Calu3 (cell line): ENCODE data around the gene IDNK. TPM values are rescaled to one million over a fixed set of nuclear protein-coding genes. Genes with fewer than 3 reads are reported as not detected.

Experiments used
- BruUV-seq: library from RNA; stranded (reverse); fragments of 400-500 nt; replicated peaks from 2 replicates; lab custom pipeline; 2021; lab: Mats Ljungman, UMichigan
- CTCF ChIA-PET: fragments of 300-600 bp; sonication (Branson Sonifier 250); formaldehyde crosslinking; loops from one replicate; lab custom pipeline; 2022; ENCODE audit warnings: antibody characterized with exemption; lab: Charles Lee
- DNase-seq: peaks from one replicate; pipeline ENCODE4 v3.0.0; 2022
- H3K27ac Mint-ChIP-seq: one replicate; pipeline ENCODE4 v1.8.0; 2022; ENCODE audit warnings: mixed read lengths; ENCODE audit not compliant: unreplicated experiment
- H3K27me3 Mint-ChIP-seq: one replicate; pipeline ENCODE4 v1.8.0; 2022; ENCODE audit warnings: mixed read lengths; ENCODE audit not compliant: unreplicated experiment
- H3K36me3 Mint-ChIP-seq: one replicate; pipeline ENCODE4 v1.8.0; 2022; ENCODE audit warnings: mild to moderate bottlenecking, moderate library complexity, mixed read lengths; ENCODE audit not compliant: insufficient read depth, unreplicated experiment
- H3K4me1 Mint-ChIP-seq: one replicate; pipeline ENCODE4 v1.8.0; 2022; ENCODE audit warnings: mild to moderate bottlenecking, low read depth, mixed read lengths; ENCODE audit not compliant: unreplicated experiment
- H3K4me3 Mint-ChIP-seq: one replicate; pipeline ENCODE4 v1.8.0; 2022; ENCODE audit warnings: mild to moderate bottlenecking, low read depth, moderate library complexity, mixed read lengths; ENCODE audit not compliant: unreplicated experiment
- H3K9me3 Mint-ChIP-seq: one replicate; pipeline ENCODE4 v1.8.0; 2022; ENCODE audit warnings: low read depth, mixed read lengths; ENCODE audit not compliant: unreplicated experiment
- intact Hi-C: fragments of 100-400 bp; cut with micrococcal nuclease; formaldehyde crosslinking; loops from one replicate; pipeline ENCODE4 v1.10.0; 2022; ENCODE audit not compliant: unreplicated experiment
- total RNA-seq: library from RNA; stranded (reverse); gene quantifications from 2 replicates; pipeline ENCODE4 v1.2.3, GENCODE V29; 2022
- TF ChIP-seq, protein P1 (sequence below): fragments of 200-600 bp; IDR thresholded peaks from one replicate; pipeline ENCODE4 v1.8.0; 2022; ENCODE audit warnings: antibody characterized with exemption; ENCODE audit not compliant: unreplicated experiment

IDNK gene
- total RNA-seq, 1 experiment from 2014 or later: 4.2 TPM

DNA sequence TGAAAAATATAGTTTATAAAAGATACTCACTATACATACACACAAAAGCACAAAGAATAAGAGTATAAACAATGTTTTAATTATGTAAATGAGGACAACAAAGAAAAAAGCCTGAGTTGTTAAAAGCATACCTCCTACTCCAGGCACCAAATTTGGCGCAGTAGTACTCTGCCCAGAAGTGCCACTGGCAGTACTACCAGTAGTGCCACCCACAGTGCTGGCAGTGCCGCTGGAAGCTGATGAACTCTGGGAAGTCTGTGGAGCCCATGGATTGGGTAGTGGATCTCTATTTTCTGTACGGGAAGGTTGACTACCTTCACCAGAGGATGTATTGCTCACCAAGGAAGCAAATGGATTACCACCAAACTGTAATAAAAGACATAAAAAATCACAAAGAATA is 54.7 kb downstream of the IDNK start:
- CTCF ChIA-PET: no interaction called here
- Mint-ChIP-seq H3K36me3 (peaks cover 18% of the 10 kb centered on the region), H3K9me3 (no peaks in the 10 kb centered on the region), H3K27ac (no peak overlapping the region), H3K4me3 (no peak overlapping the region), H3K4me1 (no peaks in the 10 kb centered on the region), H3K27me3 (no peaks in the 10 kb centered on the region)
- intact Hi-C loops: no loop called here
- DNase-seq: no peak
- TF ChIP-seq, protein P1, sequence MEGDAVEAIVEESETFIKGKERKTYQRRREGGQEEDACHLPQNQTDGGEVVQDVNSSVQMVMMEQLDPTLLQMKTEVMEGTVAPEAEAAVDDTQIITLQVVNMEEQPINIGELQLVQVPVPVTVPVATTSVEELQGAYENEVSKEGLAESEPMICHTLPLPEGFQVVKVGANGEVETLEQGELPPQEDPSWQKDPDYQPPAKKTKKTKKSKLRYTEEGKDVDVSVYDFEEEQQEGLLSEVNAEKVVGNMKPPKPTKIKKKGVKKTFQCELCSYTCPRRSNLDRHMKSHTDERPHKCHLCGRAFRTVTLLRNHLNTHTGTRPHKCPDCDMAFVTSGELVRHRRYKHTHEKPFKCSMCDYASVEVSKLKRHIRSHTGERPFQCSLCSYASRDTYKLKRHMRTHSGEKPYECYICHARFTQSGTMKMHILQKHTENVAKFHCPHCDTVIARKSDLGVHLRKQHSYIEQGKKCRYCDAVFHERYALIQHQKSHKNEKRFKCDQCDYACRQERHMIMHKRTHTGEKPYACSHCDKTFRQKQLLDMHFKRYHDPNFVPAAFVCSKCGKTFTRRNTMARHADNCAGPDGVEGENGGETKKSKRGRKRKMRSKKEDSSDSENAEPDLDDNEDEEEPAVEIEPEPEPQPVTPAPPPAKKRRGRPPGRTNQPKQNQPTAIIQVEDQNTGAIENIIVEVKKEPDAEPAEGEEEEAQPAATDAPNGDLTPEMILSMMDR: no peak
- BruUV-seq: no TSS peak

DNA sequence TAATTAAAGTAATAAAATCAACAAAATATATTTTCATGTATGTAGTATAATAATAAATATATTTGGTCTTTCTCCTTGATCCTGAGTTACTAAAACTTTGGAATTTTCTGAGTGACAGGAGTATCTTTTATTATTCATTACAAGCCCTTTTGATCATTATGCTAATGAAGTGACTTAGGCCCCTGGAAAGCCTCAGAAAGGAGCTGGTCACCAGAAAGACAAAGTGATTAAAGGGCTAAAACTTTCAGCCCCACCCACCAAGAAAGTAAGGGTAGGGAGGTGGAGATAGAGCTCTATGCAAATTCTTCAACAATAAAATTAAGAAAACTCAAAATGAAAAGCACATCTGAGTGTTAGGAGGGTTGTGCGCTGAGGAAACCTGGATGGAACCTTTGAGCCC is 57.3 kb downstream of the IDNK start:
- H3K9me3 Mint-ChIP-seq: no peaks in the 10 kb centered on the region
- CTCF ChIA-PET: no interaction called here
- no peaks in the 10 kb centered on the region for H3K27me3 Mint-ChIP-seq
- DNase-seq: no peak
- H3K4me3 Mint-ChIP-seq: no peak overlapping the region
- H3K4me1 Mint-ChIP-seq: no peaks in the 10 kb centered on the region
- no peak overlapping the region for H3K27ac Mint-ChIP-seq
- intact Hi-C loops: no loop called here
- no TSS peak for BruUV-seq
- TF ChIP-seq, protein P1: no peak
- peaks cover 18% of the 10 kb centered on the region for H3K36me3 Mint-ChIP-seq

DNA sequence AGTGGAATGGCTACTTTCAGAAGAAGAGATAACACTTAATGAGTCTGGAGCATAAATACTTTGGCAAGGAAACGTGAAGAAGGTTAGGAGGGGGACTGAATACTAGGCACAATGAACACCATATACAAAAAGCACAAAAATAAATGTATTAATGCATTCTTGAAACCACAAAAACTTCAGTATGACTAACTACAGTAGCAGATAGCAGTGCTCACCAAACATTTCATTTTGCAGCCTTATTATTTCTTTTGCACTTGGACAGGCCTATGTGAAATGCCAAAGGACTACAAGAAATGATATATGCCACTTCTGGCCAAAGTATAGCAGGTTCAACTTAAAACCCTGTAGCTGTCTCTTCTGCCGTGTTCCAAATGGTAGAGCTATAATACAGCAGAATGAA is 58.5 kb downstream of the IDNK start:
- intact Hi-C loops: no loop called here
- H3K4me3 Mint-ChIP-seq: no peak overlapping the region
- no peak overlapping the region for H3K27ac Mint-ChIP-seq
- DNase-seq: no peak
- CTCF ChIA-PET: no interaction called here
- no peaks in the 10 kb centered on the region for H3K9me3 Mint-ChIP-seq
- BruUV-seq: no TSS peak
- H3K4me1 Mint-ChIP-seq: peaks cover 4% of the 10 kb centered on the region
- TF ChIP-seq, protein P1: no peak
- H3K27me3 Mint-ChIP-seq: no peaks in the 10 kb centered on the region
- H3K36me3 Mint-ChIP-seq: peaks cover 16% of the 10 kb centered on the region

DNA sequence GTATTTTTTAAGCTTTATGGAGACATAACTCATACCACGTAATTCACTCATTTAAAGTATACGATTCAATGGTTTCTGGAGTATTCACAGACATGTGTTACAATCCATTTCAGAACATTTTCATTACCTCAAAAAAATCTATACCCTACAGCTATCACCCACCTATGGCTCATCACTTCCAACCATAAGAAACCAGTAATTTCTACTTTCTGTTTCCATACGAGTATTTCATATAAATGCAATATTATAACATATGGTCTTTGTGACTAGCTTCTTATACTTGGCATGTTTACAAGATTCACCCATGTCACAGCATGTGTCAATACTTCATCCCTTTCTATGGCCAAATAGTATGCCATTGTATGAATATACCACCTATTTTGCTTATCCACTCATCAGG is 66.0 kb downstream of the IDNK start:
- Mint-ChIP-seq H3K36me3 (no peaks in the 10 kb centered on the region), H3K9me3 (no peaks in the 10 kb centered on the region), H3K4me1 (peaks cover 9% of the 10 kb centered on the region), H3K4me3 (no peak overlapping the region), H3K27ac (no peak overlapping the region), H3K27me3 (no peaks in the 10 kb centered on the region)
- no TSS peak for BruUV-seq
- CTCF ChIA-PET: no interaction called here
- no peak for DNase-seq
- TF ChIP-seq, protein P1: no peak
- intact Hi-C loops: no loop called here
